COR-L47 (cell line): ENCODE measurements around the gene ANAPC13.

Experiments used
- DNase-seq: peaks from one replicate; lab custom pipeline; 2025; lab: John Stamatoyannopoulos, UW

The ANAPC13 gene

DNA sequence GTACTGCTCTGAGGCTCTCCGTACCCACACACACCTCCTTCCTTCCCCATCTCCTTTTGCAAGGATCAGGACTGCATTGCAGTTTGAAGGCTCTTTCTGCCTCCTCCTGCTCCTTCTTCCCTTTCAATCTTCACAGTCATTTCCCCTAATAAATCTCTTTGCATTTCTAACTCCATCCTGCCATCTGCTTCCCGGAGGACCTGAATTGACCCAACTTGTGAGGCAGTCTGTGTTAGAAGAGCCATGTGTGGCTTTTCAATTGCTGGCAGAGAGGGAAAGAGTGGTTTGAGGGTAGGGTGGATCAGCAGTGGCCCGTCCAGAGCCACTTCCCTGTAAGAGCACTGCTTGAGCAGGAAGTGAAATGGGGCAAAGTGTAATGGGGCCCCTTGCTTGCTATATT is 35.8 kb downstream of the ANAPC13 start:
- DNase-seq = no peak

GRCh38 chr3:134449277-134449676 is 36.5 kb downstream of the ANAPC13 start:
- DNase-seq = peak; percentile 26

- no peak for DNase-seq
These were observed 37.1 kb downstream of the ANAPC13 start for GRCh38 chr3:134448664-134449063.

DNA sequence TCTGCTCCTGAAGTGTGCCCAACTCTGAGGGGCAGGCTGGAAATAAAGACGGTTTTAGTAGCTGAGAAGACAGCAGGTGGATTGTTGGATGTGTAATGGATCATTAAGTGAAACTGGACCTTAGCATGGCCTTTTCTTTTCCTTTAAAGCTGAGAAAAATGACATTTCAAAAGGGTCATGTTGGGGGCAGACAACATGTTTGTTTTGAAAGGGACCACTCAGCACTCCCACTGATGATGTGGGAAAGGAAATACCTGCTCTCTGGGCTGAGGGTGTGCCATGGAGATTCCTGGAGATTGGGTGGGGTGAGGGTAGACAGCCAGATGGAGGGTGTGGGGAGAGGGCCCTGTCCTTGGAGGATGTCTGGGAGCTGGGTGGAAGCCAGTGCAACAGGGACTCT is 38.4 kb downstream of the ANAPC13 start:
- DNase-seq = no peak

GRCh38 chr3:134446800-134447199 is 39.0 kb downstream of the ANAPC13 start:
- no peak for DNase-seq

- DNase-seq = no peak
These were observed 40.1 kb downstream of the ANAPC13 start for GRCh38 chr3:134445636-134446035.

DNA sequence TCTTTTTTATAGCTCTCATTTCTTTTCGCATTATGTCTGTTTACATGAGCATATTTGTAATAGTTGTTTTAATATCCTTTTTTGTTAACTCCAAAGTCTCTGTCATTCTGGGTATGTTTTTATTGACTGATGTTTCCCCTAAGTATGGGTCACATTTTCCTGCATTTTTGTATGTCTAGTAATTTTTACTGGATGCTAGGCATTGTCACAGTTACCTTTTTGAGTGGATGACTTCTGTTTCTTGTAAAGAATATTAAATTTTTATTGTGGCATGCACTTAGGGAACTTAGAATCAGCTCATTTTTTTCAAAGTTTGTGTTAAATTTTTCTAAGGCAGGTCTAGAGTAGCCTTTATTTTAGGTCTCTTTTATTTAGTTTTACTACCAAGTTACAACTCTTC is 40.7 kb downstream of the ANAPC13 start:
- no peak for DNase-seq

GRCh38 chr3:134441821-134442220 is 44.0 kb downstream of the ANAPC13 start:
- no peak for DNase-seq

DNA sequence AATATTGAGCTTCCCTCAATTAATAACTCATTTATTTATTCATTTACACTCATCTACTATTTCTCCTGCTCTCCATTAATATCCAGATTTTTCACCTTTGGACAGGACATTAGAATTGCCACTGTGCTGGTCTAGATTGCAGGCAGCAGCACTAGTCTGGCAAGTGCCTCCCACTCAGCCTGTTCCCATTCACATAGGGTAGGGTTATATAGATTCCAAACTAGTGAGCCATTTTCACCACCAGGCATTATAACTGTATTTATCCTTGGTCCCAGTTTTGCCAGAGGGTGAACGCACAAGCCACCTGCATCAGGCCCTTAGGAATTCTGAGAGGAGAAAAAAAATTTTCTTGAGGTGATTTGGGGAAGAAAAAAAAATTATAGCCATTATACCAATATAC is 44.5 kb downstream of the ANAPC13 start:
- DNase-seq = no peak

DNA sequence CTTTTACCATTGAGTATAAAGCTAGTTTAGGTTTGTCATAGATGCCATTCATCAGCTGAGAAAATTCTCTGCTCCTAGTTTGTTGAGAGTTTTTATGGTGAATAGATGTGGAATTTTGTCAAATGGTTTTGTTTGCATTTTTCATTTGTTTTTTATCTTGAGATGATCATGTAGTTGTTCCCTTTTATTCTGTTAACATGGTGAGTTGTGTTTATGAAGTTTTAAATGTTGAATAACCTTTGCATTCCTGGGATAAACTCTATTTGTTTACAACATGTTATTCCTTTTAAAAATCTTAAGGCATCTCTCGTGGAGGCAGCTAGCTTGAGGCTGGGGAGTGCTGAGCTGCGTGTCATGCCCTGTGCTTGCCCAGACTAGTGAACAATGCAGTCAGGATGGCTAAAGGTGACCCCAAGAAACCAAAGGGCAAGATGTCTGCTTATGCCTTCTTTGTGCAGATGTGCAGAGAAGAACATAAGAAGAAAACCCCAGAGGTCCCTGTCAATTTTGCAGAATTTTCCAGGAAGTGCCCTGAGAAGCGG is 48.5 kb downstream of the ANAPC13 start:
- DNase-seq = no peak

GRCh38 chr3:134432236-134432635 is 53.5 kb downstream of the ANAPC13 start:
- no peak for DNase-seq

GRCh38 chr3:134430950-134431445 is 54.8 kb downstream of the ANAPC13 start:
- no peak for DNase-seq

DNA sequence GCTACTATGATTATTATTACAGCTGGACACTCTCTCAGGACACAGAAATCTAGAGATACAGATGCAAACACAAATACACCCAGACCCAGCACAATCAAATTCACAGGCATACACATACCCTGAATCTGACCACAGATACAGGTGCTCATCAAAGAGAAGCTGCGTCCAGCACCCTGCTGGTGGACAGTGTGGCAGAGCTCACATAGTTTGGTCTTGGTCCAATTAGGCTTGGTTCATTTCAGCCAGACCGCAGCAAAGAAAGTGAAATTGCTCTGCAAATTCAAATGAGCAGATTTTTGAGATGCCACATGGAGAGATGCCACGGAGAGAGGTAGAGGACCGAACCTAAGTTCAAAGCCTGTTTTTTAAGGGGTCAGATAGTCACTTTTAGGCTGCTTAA is 55.6 kb downstream of the ANAPC13 start:
- DNase-seq = no peak

- no peak for DNase-seq
These were observed 57.4 kb downstream of the ANAPC13 start for GRCh38 chr3:134428401-134428800.
